Activated T-helper 9 cell treated with anti-CD3 and anti-CD28 coated beads, Interleukin-2, amount 50 U/mL, for 16 hours (primary cell): Measurements from ENCODE around the gene SFXN1.

Experiments used
- DNase-seq: peaks from one replicate; pipeline ENCODE4 v3.0.0-alpha.2; 2020; ENCODE audit warnings: low read depth

The SFXN1 gene

GRCh38 chr5:175575301-175575700, 96.9 kb downstream of the SFXN1 start:
- DNase-seq: no peak

GRCh38 chr5:175576096-175576495, 97.7 kb downstream of the SFXN1 start:
- no peak for DNase-seq

GRCh38 chr5:175576591-175576990, 98.2 kb downstream of the SFXN1 start:
- DNase-seq: no peak
